Heart left ventricle (tissue), 13 donors: Measurements from ENCODE around the gene IRAK1BP1.

Experiments
- CTCF ChIP-seq, 12 donors: fragments of 200-600 bp; sonication (generic) in 4 of 12; IDR thresholded peaks; one replicate each; pipeline versions ENCODE4 v1.5.0 to v1.8.0; 2018 to 2022; ENCODE audit warnings: antibody characterized with exemption in 12 of 12, mild to moderate bottlenecking in 5 of 12
- POLR2A ChIP-seq, 2 donors: fragments of 450-650 bp; IDR thresholded peaks; one replicate each; pipeline ENCODE4 v1.6.1; 2017; ENCODE audit warnings: antibody characterized with exemption in 2 of 2, mild to moderate bottlenecking in 2 of 2, moderate library complexity in 2 of 2
- donor health status: ischemic (EF 13 %, LVEDD 7.1; RV severe dilation, severe dysfunction).
- donor health status: DM: no; HTN: yes; CAD: no.
- donor health status: DM: no; HTN: no; CAD: no.
- donor health status: ischemic (EF 25% LVEDD 6.9; RV normal size, moderate dysfunction).
- donor health status: ischemic (EF 25% LVEDD 5.7; RV mildly dilated, moderate dysfunction).
- donor health status: ischemic (EF 35%, LVEDD 5.7; RV mildly dilated, moderate dysfunction).
- donor health status: nonischemic (EF 11% LVEDD 7.7; RV severe dilation, severe dysfunction).
- donor health status: DM: yes; HTN: yes; CAD: no.
- donor health status: PGD.
- donor health status: ischemic (EF 29% LVEDD 5.4; RV normal size, mild dysfunction).
- donor health status: nonischemic (EF 23%, LVEDD 6.1; RV moderate dilation, normal function).

GRCh38 chr6:78824045-78824444, 43.3 kb upstream of the IRAK1BP1 start:
- TF ChIP-seq POLR2A (IDR thresholded peaks at IDR 0.05) (no peak), CTCF (IDR thresholded peaks at IDR 0.05) (no peak)
